ENCODE results near the gene RELCH. TPM values are rescaled to one million over a fixed set of nuclear protein-coding genes. Genes with fewer than 3 reads are reported as not detected.

RELCH gene
- total RNA-seq, 2 donors from 2014 or later, result 11.1 to 16.7 TPM

DNA sequence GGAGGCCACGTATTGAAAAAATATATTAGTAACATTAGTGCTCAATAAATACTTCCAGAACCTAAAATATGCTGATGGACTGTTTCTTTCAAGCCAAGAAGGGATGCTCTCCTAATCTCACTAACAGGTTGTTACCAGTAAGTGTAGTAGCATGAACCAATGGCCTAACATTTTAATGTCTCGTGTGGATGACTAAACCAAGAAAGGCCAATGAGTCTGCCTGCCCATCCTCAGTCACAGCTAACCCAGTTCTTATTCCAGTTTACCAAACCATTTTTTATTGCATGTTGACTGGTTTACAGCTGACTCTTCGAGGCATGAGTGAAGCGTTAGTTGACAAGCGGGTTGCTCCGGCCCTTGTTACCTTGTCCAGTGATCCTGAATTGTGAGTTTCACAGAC is 93.0 kb downstream of the RELCH start:
- no peaks in the 10 kb centered on the region for H3K27me3 ChIP-seq
- H3K27ac ChIP-seq, result no peak overlapping the region
- no peaks in the 10 kb centered on the region for H3K9me3 ChIP-seq
- TF ChIP-seq, protein P1, sequence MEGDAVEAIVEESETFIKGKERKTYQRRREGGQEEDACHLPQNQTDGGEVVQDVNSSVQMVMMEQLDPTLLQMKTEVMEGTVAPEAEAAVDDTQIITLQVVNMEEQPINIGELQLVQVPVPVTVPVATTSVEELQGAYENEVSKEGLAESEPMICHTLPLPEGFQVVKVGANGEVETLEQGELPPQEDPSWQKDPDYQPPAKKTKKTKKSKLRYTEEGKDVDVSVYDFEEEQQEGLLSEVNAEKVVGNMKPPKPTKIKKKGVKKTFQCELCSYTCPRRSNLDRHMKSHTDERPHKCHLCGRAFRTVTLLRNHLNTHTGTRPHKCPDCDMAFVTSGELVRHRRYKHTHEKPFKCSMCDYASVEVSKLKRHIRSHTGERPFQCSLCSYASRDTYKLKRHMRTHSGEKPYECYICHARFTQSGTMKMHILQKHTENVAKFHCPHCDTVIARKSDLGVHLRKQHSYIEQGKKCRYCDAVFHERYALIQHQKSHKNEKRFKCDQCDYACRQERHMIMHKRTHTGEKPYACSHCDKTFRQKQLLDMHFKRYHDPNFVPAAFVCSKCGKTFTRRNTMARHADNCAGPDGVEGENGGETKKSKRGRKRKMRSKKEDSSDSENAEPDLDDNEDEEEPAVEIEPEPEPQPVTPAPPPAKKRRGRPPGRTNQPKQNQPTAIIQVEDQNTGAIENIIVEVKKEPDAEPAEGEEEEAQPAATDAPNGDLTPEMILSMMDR (IDR thresholded peaks at IDR 0.05), result no peak
- DNase-seq (ENCODE audit: low spot score), result no peak
- H3K36me3 ChIP-seq, result peaks cover 9% of the 10 kb centered on the region
- peaks cover 0 to 14% of the 10 kb centered on the region in 2 donors for H3K4me1 ChIP-seq
- H3K4me3 ChIP-seq, result no peak overlapping the region

DNA sequence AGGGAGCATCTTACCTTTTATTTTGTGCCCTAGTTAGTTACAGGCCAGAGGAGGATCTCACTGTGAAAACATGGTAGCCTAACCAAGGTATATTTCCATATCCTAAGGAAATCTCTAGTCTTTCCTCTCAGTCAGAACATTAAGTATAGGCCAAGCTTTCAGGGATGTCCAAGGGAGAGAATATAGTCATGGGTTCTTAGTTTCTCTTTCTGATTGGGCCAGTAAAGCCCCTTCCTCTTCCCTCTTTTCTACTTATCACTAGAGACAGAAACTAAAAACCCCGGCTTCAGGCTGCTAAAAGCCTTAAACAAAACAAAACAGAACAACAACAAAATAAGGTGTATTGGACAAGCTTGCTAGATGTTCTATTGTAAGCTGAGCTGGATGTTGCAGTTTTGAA is 93.7 kb downstream of the RELCH start:
- Histone ChIP-seq H3K4me3 (no peak overlapping the region), H3K36me3 (peaks cover 9% of the 10 kb centered on the region), H3K27me3 (no peaks in the 10 kb centered on the region), H3K9me3 (no peaks in the 10 kb centered on the region), H3K4me1 (peaks cover 0 to 14% of the 10 kb centered on the region in 2 donors), H3K27ac (no peak overlapping the region)
- TF ChIP-seq, protein P1 (IDR thresholded peaks at IDR 0.05), result no peak
- DNase-seq (ENCODE audit: low spot score), result no peak

DNA sequence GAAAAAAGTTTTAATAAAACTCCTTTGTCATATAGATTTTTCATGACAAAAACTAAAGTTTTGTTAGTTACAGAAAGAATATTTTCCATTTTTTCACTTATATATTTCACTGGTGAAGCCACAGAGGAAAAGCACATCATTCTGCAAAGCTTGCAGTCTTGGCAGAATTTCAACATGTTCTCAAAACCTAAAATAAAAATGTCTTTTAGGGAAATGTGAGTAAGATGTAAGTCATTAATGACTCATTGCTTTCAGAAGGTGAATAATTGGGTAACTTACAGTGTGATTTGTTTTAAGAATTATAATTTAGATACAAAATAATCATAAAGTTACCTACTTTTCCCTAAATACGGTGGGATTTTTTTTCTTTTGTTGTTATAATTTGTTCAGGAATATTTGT is 94.6 kb downstream of the RELCH start:
- Histone ChIP-seq H3K4me3 (no peak overlapping the region), H3K36me3 (peaks cover 9% of the 10 kb centered on the region), H3K9me3 (no peaks in the 10 kb centered on the region), H3K27me3 (no peaks in the 10 kb centered on the region), H3K27ac (no peak overlapping the region), H3K4me1 (peaks cover 0 to 14% of the 10 kb centered on the region in 2 donors)
- DNase-seq (ENCODE audit: low spot score), result no peak
- TF ChIP-seq, protein P1 (IDR thresholded peaks at IDR 0.05), result no peak

DNA sequence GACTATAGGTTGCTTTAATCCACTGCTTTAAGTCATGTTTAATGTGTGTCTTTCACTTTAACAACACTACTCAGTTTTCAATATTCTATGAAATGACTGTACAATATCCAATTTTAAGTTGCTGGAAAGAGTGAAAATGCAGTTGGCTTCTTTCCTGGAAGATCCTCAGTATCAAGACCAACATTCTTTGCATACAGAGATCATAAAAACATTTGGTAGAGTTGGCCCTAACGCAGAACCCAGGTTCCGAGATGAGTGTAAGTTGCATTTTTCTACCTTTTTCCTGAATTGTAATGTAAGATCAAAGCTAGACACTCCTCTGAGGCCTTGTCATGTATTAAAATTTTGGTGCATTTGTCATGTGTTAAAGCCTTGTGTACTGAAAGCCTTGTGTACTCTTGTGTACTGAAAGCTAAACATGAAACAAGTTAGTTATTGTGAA is 95.2 kb downstream of the RELCH start:
- no peak overlapping the region for H3K4me3 ChIP-seq
- peaks cover 0 to 14% of the 10 kb centered on the region in 2 donors for H3K4me1 ChIP-seq
- peaks cover 9% of the 10 kb centered on the region for H3K36me3 ChIP-seq
- no peak for DNase-seq (ENCODE audit: low spot score)
- TF ChIP-seq, protein P1 (IDR thresholded peaks at IDR 0.05), result no peak
- H3K27ac ChIP-seq, result no peak overlapping the region
- H3K9me3 ChIP-seq, result no peaks in the 10 kb centered on the region
- no peaks in the 10 kb centered on the region for H3K27me3 ChIP-seq

DNA sequence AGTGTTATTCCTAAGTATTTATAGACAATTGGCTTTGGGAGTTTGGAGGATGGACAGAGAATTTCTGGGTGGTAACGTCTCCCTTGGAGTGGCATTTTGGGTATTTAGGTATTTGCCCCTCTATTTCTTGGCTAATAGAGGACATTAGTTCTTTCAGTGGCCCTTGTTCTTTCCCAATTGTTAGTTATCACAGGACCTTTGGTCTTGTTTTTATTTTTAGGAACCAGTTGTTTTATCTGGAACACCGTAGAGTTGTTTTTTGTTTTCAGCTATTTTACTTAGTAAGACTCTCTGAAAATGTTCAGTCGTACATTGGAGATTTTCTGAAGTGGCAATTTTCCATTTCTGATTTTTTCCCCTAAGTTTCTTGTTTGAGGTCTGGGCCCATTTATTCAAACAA is 97.6 kb downstream of the RELCH start:
- H3K27me3 ChIP-seq, result no peaks in the 10 kb centered on the region
- no peak overlapping the region for H3K4me3 ChIP-seq
- TF ChIP-seq, protein P1 (IDR thresholded peaks at IDR 0.05), result no peak
- DNase-seq (ENCODE audit: low spot score), result no peak
- peaks cover 12% of the 10 kb centered on the region for H3K36me3 ChIP-seq
- no peaks in the 10 kb centered on the region for H3K9me3 ChIP-seq
- no peak overlapping the region for H3K27ac ChIP-seq
- peaks cover 0 to 14% of the 10 kb centered on the region in 2 donors for H3K4me1 ChIP-seq

DNA sequence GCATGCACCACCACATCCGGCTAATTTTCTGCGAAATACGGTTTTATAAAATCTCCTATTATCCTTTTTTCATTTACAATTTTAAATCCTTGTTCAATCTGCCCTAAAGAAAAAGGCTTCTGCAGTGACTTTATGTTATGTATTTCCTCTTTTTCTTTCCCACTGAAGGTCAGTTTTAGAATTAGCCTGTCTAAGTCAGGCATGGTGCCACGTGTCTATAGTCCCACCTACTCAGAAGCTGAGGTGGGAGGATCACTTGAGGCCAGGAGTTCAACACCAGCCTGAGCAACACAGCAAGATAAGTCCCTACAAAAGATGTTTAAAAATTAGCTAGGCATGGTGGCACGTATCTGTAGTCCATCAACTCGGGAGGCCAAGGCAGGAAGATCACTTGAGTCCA is 98.2 kb downstream of the RELCH start:
- H3K27ac ChIP-seq, result no peak overlapping the region
- TF ChIP-seq, protein P1 (IDR thresholded peaks at IDR 0.05), result no peak
- no peak for DNase-seq (ENCODE audit: low spot score)
- no peaks in the 10 kb centered on the region for H3K27me3 ChIP-seq
- peaks cover 12% of the 10 kb centered on the region for H3K36me3 ChIP-seq
- peaks cover 0 to 14% of the 10 kb centered on the region in 2 donors for H3K4me1 ChIP-seq
- no peak overlapping the region for H3K4me3 ChIP-seq
- H3K9me3 ChIP-seq, result no peaks in the 10 kb centered on the region

Measured in right atrium auricular region (tissue), 2 donors.